Measurements from ENCODE around the gene ISCU. TPM values are rescaled to one million over a fixed set of nuclear protein-coding genes. Genes with fewer than 3 reads are reported as not detected.

Gene ISCU
- total RNA-seq, 1 donor from 2014 or later = 55.5 TPM

DNA sequence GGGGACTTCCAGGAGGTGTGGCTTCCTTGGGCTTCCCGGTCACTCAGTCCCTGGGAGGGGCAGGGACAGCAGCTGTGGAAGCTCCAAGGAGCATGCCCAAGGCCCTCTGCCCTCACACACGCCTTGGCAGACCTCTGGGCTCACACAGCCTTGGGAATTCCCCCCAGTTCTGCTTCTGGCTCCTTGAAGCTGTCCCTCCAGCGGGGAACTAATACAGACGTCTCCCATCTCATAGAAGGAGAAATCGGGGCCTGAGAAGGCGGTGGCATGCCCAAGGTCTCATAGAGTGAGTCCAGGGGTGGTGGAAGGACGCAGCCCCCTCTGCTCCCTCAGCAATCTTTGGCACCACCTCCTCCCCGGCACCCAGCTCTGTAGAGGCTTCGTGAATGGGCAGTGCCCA, 51.2 kb downstream of the ISCU start:
- Mint-ChIP-seq H3K9me3 (peaks cover 3% of the 10 kb centered on the region), H3K27me3 (ENCODE audit: low read depth) (peaks cover 2% of the 10 kb centered on the region), H3K4me1 (peaks cover 7% of the 10 kb centered on the region), H3K4me3 (no peak overlapping the region), H3K36me3 (ENCODE audit: low read depth) (no peaks in the 10 kb centered on the region), H3K27ac (ENCODE audit: unreplicated experiment) (no peak overlapping the region)
- no peak for TF ChIP-seq CTCF (conservative IDR thresholded peaks at IDR 0.05)
- no peak for DNase-seq (ENCODE audit: low read depth, low spot score)

GRCh38 chr12:108614041-108614440, 51.6 kb downstream of the ISCU start:
- Mint-ChIP-seq H3K27me3 (ENCODE audit: low read depth) (peaks cover 4% of the 10 kb centered on the region), H3K4me3 (no peak overlapping the region), H3K9me3 (peaks cover 3% of the 10 kb centered on the region), H3K36me3 (ENCODE audit: low read depth) (no peaks in the 10 kb centered on the region), H3K4me1 (peaks cover 7% of the 10 kb centered on the region), H3K27ac (ENCODE audit: unreplicated experiment) (no peak overlapping the region)
- no peak for TF ChIP-seq CTCF (conservative IDR thresholded peaks at IDR 0.05)
- DNase-seq (ENCODE audit: low read depth, low spot score) = no peak

GRCh38 chr12:108614639-108615038, 52.2 kb downstream of the ISCU start:
- Mint-ChIP-seq H3K27me3 (ENCODE audit: low read depth) (peaks cover 4% of the 10 kb centered on the region), H3K27ac (ENCODE audit: unreplicated experiment) (no peak overlapping the region), H3K36me3 (ENCODE audit: low read depth) (no peaks in the 10 kb centered on the region), H3K4me1 (peaks cover 7% of the 10 kb centered on the region), H3K9me3 (peaks cover 3% of the 10 kb centered on the region), H3K4me3 (no peak overlapping the region)
- no peak for DNase-seq (ENCODE audit: low read depth, low spot score)
- no peak for TF ChIP-seq CTCF (conservative IDR thresholded peaks at IDR 0.05)

DNA sequence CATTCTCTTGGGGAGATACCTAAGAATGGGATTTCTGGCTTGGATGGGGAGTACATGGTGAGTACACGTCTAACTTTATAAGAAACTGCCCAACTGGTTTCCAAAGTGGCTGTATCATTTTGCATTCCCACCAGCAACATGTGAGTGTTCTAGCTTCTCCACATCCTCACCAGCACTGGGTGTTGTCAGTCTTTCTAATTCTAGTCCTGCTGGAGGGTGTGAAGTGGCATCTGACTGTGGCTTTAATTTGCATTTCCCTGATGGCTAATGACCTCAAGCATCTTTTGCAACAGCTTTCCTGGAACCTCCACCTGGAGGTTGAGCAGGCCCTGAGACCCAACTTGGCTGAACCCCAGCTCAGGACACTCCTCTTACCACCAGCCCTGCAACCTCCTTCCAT, 53.5 kb downstream of the ISCU start:
- peak overlapping the region; percentile 89 for H3K27ac Mint-ChIP-seq (ENCODE audit: unreplicated experiment)

GRCh38 chr12:108616359-108616758, 54.0 kb downstream of the ISCU start:
- Mint-ChIP-seq H3K27ac (ENCODE audit: unreplicated experiment) (peak overlapping the region; percentile 89), H3K27me3 (ENCODE audit: low read depth) (peaks cover 4% of the 10 kb centered on the region), H3K4me3 (no peak overlapping the region), H3K36me3 (ENCODE audit: low read depth) (no peaks in the 10 kb centered on the region), H3K9me3 (peaks cover 3% of the 10 kb centered on the region), H3K4me1 (peaks cover 7% of the 10 kb centered on the region)
- no peak for DNase-seq (ENCODE audit: low read depth, low spot score)
- TF ChIP-seq CTCF (conservative IDR thresholded peaks at IDR 0.05) = no peak

More for the DNA sequence above, 53.5 kb downstream of the ISCU start:
- no peak for DNase-seq (ENCODE audit: low read depth, low spot score)
- H3K4me3 Mint-ChIP-seq = no peak overlapping the region
- H3K27me3 Mint-ChIP-seq (ENCODE audit: low read depth) = peaks cover 4% of the 10 kb centered on the region
- no peak for TF ChIP-seq CTCF (conservative IDR thresholded peaks at IDR 0.05)
- H3K4me1 Mint-ChIP-seq = peaks cover 7% of the 10 kb centered on the region
- no peaks in the 10 kb centered on the region for H3K36me3 Mint-ChIP-seq (ENCODE audit: low read depth)
- H3K9me3 Mint-ChIP-seq = peaks cover 3% of the 10 kb centered on the region

Data from neural crest cell (in vitro differentiated cells).